ENCODE data around the gene CHST4. TPM values are rescaled to one million over a fixed set of nuclear protein-coding genes. Genes with fewer than 3 reads are reported as not detected.

CHST4 gene
- total and polyA plus RNA-seq, 9 of the 15 experiments (the other 6 are each of a cell fraction or from before 2014, with no cell fraction given): 0.07 TPM; not detected in 8

GRCh38 chr16:71564335-71564967 is 38.2 kb downstream of the CHST4 start:
- peak overlapping the region; percentile 61; the same call in 1 of the 3 replicates for H3K27ac ChIP-seq (ENCODE audit: extremely low read depth, low read depth, low read length)
- peak overlapping the region; percentile 98 for H2AFZ ChIP-seq (ENCODE audit: low read depth, low read length)
- H3K9me3 ChIP-seq (replicated peaks; ENCODE audit: control insufficient read depth, insufficient read depth, low read depth, low read length): no peaks in the 10 kb centered on the region
- H4K20me1 ChIP-seq (replicated peaks; ENCODE audit: control insufficient read depth, insufficient read depth, low read length): no peaks in the 10 kb centered on the region
- in situ Hi-C loops (cut with MboI) (no loop called here), intact Hi-C loops (cut with micrococcal nuclease) (no loop called here)
- peak overlapping the region; percentile 55 for H3K4me3 ChIP-seq
- no peaks in the 10 kb centered on the region for H3K36me3 ChIP-seq (ENCODE audit: control insufficient read depth, insufficient read depth, low read length)
- peak overlapping the region; percentile 55 to 80; a peak in 3 of 4 replicates for H3K9ac ChIP-seq (ENCODE audit: insufficient read depth in 1 of 2, low read depth in 2 of 2, low read length in 2 of 2)
- H3K4me1 ChIP-seq (replicated peaks in 1 of 2; ENCODE audit: control insufficient read depth in 2 of 2, insufficient read depth in 2 of 2, low read length in 2 of 2): peaks cover 5 to 15% of the 10 kb centered on the region in 2 experiments; a peak in 4 of 5 replicates
- WGBS (ENCODE audit: insufficient coverage, low coverage, missing lambda C conversion rate): 14% methylated on average over 19 of the region's 19 CpGs
- no peak for DNase-seq (ENCODE audit: extremely low read depth in 1 of 4, low spot score in 3 of 4)
- FAIRE-seq: peak; percentile 83
- ChIA-PET POLR2A (interaction anchor here (1.0 to 1.3 kb wide), 4 partner anchors 10 to 20 kb away, joined by 3 to 4 read pairs (median 4); no protein-coding TSS in a partner anchor), CTCF (ENCODE audit: low intra/inter-chr PET ratio) (interaction anchor here (0.7 to 0.8 kb wide), 3 partner anchors 182 to 534 kb away, joined by 3 to 4 read pairs (median 4); partner anchors contain the start of gene TXNL4B)
- no TSS peak for BruUV-seq (replicated peaks)
- H3K4me2 ChIP-seq (ENCODE audit: insufficient read depth, low read length): peak overlapping the region; percentile 83
- no peaks in the 10 kb centered on the region for H3K79me2 ChIP-seq (ENCODE audit: control insufficient read depth, insufficient read depth, low read length)
- ATAC-seq: no peak
- H3K27me3 ChIP-seq (ENCODE audit: control insufficient read depth in 2 of 2, insufficient read depth in 2 of 2, low read length in 2 of 2): peaks cover 0 to 2% of the 10 kb centered on the region in 2 experiments; a peak in 1 of 5 replicates
- no peaks in the 10 kb centered on the region for H3K9me1 ChIP-seq (ENCODE audit: control insufficient read depth, insufficient read depth, low read length)
- peak; percentile 99 for TF ChIP-seq RFX1 (IDR thresholded peaks at IDR 0.05)
- TF ChIP-seq E2F5 (CRISPR knock-in tag; IDR thresholded peaks at IDR 0.05): no peak
- no peak for TF ChIP-seq ILF3 (IDR thresholded peaks at IDR 0.05; ENCODE audit: borderline replicate concordance)
- TF ChIP-seq ZNF12 (CRISPR knock-in tag; IDR thresholded peaks at IDR 0.05): no peak
- TF ChIP-seq RB1 (IDR thresholded peaks at IDR 0.05; ENCODE audit: low read depth): no peak
- TF ChIP-seq DIDO1 (tag; IDR thresholded peaks at IDR 0.05; ENCODE audit: low read depth): no peak
- peak in 1 of 2 experiments; percentile 92; a peak in 2 of 4 replicates for TF ChIP-seq CSDE1 (IDR thresholded peaks at IDR 0.05)
- no peak for TF ChIP-seq POLR2B (IDR thresholded peaks at IDR 0.05; ENCODE audit: low read depth, partially characterized antibody)
- peak; percentile 83 for TF ChIP-seq BMI1 (IDR thresholded peaks at IDR 0.05; ENCODE audit: low read length)
- no peak for TF ChIP-seq MAFK (IDR thresholded peaks at IDR 0.05; ENCODE audit: low read length)
- peak; percentile 86; the same call in 1 of the 2 replicates for TF ChIP-seq MXI1 (IDR thresholded peaks at IDR 0.05; ENCODE audit: low read depth, low read length)
- no peak for TF ChIP-seq KHSRP (IDR thresholded peaks at IDR 0.05)
- TF ChIP-seq ZNF75A (CRISPR knock-in tag; IDR thresholded peaks at IDR 0.05): no peak
- TF ChIP-seq ZBTB11 (CRISPR knock-in tag; IDR thresholded peaks at IDR 0.05): peak in 1 of 3 experiments; percentile 61; a peak in 2 of 6 replicates

All from K562 (cell line).